Esophagus muscularis mucosa (tissue), 4 donors: ENCODE results near the gene NLRP14. TPM values are rescaled to one million over a fixed set of nuclear protein-coding genes. Genes with fewer than 3 reads are reported as not detected.

Source experiments
- DNase-seq: peaks from one replicate; pipeline ENCODE4 v3.0.0-alpha.2; 2017; ENCODE audit errors: extremely low spot score
- H3K27ac ChIP-seq, 4 donors: fragments of 200-600 bp; sonication (generic); replicated peaks in 1 of 4; 1 replicate in 3 of 4; 2 replicates in 1 of 4; pipeline ENCODE4 v1.5.1; 2016 to 2019; ENCODE audit warnings: mild to moderate bottlenecking in 1 of 4
- H3K27me3 ChIP-seq, 4 donors: fragments of 200-600 bp; sonication (generic); one replicate each; pipeline versions ENCODE4 v1.5.1 to v1.6.0; 2016 to 2019
- H3K36me3 ChIP-seq, 4 donors: fragments of 200-600 bp; sonication (generic); one replicate each; pipeline ENCODE4 v1.5.1; 2016 to 2019
- H3K4me1 ChIP-seq, 4 donors: fragments of 200-600 bp; sonication (generic); one replicate each; pipeline ENCODE4 v1.5.1; 2016 to 2019
- H3K4me3 ChIP-seq, 4 donors: fragments of 200-600 bp; sonication (generic); 1 replicate in 2 of 4; 2 replicates in 2 of 4; pipeline ENCODE4 v1.5.1; 2016 to 2019; ENCODE audit warnings: mild to moderate bottlenecking in 4 of 4, moderate library complexity in 1 of 4
- H3K9me3 ChIP-seq, 4 donors: fragments of 200-600 bp; sonication (generic); 1 replicate in 3 of 4; 2 replicates in 1 of 4; pipeline ENCODE4 v1.5.1; 2016 to 2019
- EP300 ChIP-seq: sonication (generic); formaldehyde crosslinking; IDR thresholded peaks from one replicate; pipeline ENCODE4 v1.6.1; 2017; ENCODE audit warnings: antibody characterized with exemption
- POLR2A ChIP-seq: fragments of 450-650 bp; IDR thresholded peaks from one replicate; pipeline ENCODE4 v1.6.1; 2017; ENCODE audit warnings: antibody characterized with exemption, moderate library complexity, mild to moderate bottlenecking, low read depth
- POLR2AphosphoS5 ChIP-seq, 2 donors: sonication (generic); formaldehyde crosslinking; IDR thresholded peaks; one replicate each; pipeline ENCODE4 v1.6.1; 2017; ENCODE audit warnings: antibody characterized with exemption in 2 of 2
- WGBS: methylation state at CpG from one replicate; pipeline ENCODE4 v1.1.5; 2018; 5-methylcytosine and 5-hydroxymethylcytosine counted together
- intact Hi-C: fragments of 100-400 bp; cut with DNase I; formaldehyde crosslinking; loops from one replicate; pipeline ENCODE4 v1.15.1; 2023
- total RNA-seq, 4 donors: library from RNA; depleted of rRNA; stranded (reverse); fragments of >200 nt; gene quantifications; one replicate each; pipeline versions ENCODE4 v1.1.0 to v1.2.1, GENCODE V29; 2016
- TF ChIP-seq, protein P1 (sequence below), 3 experiments: fragments of 200-600 bp in 2 of 3; fragments of 450-650 bp in 1 of 3; sonication (generic) in 2 of 3; IDR thresholded peaks; one replicate each; pipeline ENCODE4 v1.5.1; 2017 to 2019; ENCODE audit warnings: antibody characterized with exemption in 3 of 3, mild to moderate bottlenecking in 2 of 3, moderate library complexity in 1 of 3

NLRP14 gene
- total RNA-seq, 4 donors from 2014 or later = not detected

DNA sequence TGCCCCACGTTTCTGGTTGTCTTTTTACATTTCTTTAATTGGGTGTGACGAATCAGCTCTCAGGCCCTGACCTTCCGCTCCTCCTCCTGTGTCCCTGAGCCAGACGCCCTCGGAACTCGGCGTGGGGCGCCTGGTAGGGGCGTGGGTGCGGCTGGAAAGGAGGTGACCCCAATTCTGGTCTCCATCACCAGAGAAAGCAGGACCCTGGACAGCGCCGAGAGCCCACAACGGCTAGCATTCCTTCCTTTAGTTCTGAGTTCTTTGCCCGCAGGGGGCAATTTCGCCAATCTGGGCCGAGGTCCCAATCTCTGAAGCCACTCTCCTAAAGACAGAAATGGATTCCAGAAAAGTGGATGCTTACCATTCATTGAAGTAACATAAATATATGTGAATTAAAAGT lies 56.8 kb downstream of the NLRP14 start:
- 72% methylated on average over 15 of the region's 16 CpGs for WGBS

DNA sequence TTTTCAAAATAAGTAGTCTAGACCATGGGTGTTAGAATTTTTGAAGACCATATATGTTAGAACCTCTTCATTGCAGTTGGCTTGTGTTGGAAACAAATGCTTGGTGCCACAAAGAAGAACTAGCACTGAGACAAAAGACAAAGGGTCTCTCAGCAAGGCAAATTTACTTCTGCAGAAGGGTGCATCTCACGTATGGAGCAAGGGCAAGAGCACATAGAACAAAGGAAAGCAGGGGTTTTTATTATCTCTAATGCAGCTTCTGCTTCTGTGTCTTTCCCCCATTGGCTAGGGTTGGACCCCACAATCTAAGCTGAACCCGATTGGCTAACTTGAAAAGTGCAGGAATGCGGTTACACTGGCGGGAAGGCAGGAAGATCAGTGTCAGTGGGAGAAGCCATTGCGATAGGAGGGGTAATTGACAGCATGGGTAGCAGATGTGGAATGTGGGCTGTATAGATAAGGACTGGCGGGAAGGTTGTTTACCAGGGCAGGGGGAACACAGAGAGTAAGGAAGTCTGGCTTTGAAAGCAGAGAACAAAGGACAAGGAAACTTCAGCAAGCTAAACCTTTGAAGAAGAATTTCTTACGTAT lies 59.4 kb downstream of the NLRP14 start:
- H3K9me3 ChIP-seq = peaks cover 0 to 16% (median 3%) of the 10 kb centered on the region in 4 donors
- DNase-seq = no peak
- TF ChIP-seq POLR2A (no peak), POLR2AphosphoS5 (IDR thresholded peaks at IDR 0.05) (no peak), EP300 (no peak)
- TF ChIP-seq, protein P1, sequence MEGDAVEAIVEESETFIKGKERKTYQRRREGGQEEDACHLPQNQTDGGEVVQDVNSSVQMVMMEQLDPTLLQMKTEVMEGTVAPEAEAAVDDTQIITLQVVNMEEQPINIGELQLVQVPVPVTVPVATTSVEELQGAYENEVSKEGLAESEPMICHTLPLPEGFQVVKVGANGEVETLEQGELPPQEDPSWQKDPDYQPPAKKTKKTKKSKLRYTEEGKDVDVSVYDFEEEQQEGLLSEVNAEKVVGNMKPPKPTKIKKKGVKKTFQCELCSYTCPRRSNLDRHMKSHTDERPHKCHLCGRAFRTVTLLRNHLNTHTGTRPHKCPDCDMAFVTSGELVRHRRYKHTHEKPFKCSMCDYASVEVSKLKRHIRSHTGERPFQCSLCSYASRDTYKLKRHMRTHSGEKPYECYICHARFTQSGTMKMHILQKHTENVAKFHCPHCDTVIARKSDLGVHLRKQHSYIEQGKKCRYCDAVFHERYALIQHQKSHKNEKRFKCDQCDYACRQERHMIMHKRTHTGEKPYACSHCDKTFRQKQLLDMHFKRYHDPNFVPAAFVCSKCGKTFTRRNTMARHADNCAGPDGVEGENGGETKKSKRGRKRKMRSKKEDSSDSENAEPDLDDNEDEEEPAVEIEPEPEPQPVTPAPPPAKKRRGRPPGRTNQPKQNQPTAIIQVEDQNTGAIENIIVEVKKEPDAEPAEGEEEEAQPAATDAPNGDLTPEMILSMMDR (IDR thresholded peaks at IDR 0.05) = no peak
- H3K36me3 ChIP-seq = no peaks in the 10 kb centered on the region
- 82% methylated on average over 7 of the region's 7 CpGs for WGBS
- H3K27ac ChIP-seq = no peak overlapping the region
- no peak overlapping the region for H3K4me3 ChIP-seq
- H3K4me1 ChIP-seq = no peaks in the 10 kb centered on the region
- intact Hi-C loops = no loop called here
- H3K27me3 ChIP-seq = peaks cover 0 to 5% (median 0%) of the 10 kb centered on the region in 4 donors

More for the DNA sequence above, 56.8 kb downstream of the NLRP14 start:
- intact Hi-C loops = no loop called here
- Histone ChIP-seq H3K27ac (no peak overlapping the region), H3K4me1 (no peaks in the 10 kb centered on the region), H3K36me3 (no peaks in the 10 kb centered on the region), H3K9me3 (peaks cover 0 to 16% (median 3%) of the 10 kb centered on the region in 4 donors), H3K4me3 (no peak overlapping the region), H3K27me3 (peaks cover 0 to 5% (median 0%) of the 10 kb centered on the region in 4 donors)
- TF ChIP-seq, protein P1 (IDR thresholded peaks at IDR 0.05) = no peak
- no peak for TF ChIP-seq EP300
- no peak for TF ChIP-seq POLR2AphosphoS5 (IDR thresholded peaks at IDR 0.05)
- TF ChIP-seq POLR2A = no peak
- DNase-seq = no peak

DNA sequence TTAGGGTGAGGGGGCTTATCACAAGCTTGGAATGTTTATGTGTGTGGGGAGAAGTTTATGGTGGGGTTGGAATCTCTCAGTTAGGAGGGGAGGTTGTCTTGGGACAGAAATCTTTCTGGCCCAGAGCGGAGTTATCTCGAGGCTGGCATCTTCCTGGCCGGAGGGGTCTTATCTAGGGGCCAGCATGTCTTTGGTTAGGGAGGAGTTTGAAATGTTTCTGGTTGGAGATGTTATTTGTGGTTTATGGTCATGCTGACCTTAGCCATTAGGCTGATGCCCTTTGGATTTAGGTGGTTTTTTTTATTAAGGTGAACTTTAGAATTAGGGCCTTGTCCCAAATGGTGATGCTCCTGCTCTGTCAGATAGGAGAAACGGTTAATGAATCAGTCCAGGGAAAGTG lies 60.6 kb downstream of the NLRP14 start:
- Histone ChIP-seq H3K4me3 (no peak overlapping the region), H3K36me3 (no peaks in the 10 kb centered on the region), H3K27ac (no peak overlapping the region), H3K9me3 (peaks cover 0 to 16% (median 3%) of the 10 kb centered on the region in 4 donors), H3K27me3 (peaks cover 0 to 5% (median 0%) of the 10 kb centered on the region in 4 donors), H3K4me1 (no peaks in the 10 kb centered on the region)
- DNase-seq = no peak
- WGBS = 85% methylated on average over 4 of the region's 4 CpGs
- TF ChIP-seq POLR2AphosphoS5 (IDR thresholded peaks at IDR 0.05) (no peak), EP300 (no peak), POLR2A (no peak)
- TF ChIP-seq, protein P1 (IDR thresholded peaks at IDR 0.05) = no peak
- intact Hi-C loops = no loop called here

DNA sequence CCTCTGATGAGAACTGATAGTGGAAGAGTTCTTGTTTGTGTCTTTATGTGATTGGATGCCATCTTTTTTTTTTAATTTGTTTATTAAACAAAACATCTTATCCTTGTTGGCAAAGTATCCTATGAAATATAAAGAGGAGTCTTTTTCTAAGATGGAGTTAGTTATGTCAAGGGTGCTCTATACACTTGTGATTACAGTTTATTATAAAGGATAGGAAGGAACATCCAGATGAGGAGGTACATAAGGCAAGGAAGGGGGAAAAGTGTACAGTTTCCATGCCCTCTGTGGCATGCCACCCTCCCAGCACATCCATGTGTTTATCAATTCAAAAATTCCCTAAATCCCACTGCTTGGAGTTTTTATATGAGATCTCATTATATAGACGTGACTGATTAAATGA lies 61.2 kb downstream of the NLRP14 start:
- intact Hi-C loops = no loop called here
- peaks cover 0 to 5% (median 0%) of the 10 kb centered on the region in 4 donors for H3K27me3 ChIP-seq
- H3K4me3 ChIP-seq = no peak overlapping the region
- TF ChIP-seq EP300 = no peak
- no peak for TF ChIP-seq POLR2A
- no peak for TF ChIP-seq POLR2AphosphoS5 (IDR thresholded peaks at IDR 0.05)
- TF ChIP-seq, protein P1 (IDR thresholded peaks at IDR 0.05) = no peak
- H3K4me1 ChIP-seq = no peaks in the 10 kb centered on the region
- no peaks in the 10 kb centered on the region for H3K36me3 ChIP-seq
- H3K27ac ChIP-seq = no peak overlapping the region
- peaks cover 0 to 16% (median 3%) of the 10 kb centered on the region in 4 donors for H3K9me3 ChIP-seq
- no peak for DNase-seq
- WGBS = 87% methylated on average over 1 of the region's 1 CpG

DNA sequence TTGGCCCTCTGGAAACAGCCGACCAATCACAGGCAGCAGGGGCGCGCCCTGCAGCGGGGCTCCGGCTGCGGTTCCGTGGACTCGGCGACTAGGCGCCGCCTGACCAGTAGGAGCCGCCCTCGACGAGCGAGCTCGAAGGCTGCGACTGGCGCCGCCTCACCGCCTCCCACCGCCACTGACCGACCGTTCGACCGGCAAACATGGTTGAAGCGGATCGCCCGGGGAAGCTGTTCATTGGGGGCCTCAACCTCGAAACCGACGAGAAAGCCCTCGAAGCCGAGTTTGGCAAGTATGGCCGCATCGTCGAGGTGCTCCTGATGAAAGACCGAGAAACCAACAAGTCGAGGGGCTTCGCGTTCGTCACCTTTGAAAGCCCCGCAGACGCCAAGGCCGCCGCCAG lies 68.6 kb downstream of the NLRP14 start, which contains the start of gene RBMXL2:
Gene RBMXL2, plus strand, starts transcription at position 78 of the 400 bp plus-strand sequence. Its CDS starts 123 bp downstream, at position 201.
- intact Hi-C loops = no loop called here
- DNase-seq = no peak
- H3K9me3 ChIP-seq = peaks cover 0 to 3% (median 0%) of the 10 kb centered on the region in 4 donors
- peaks cover 0 to 12% (median 2%) of the 10 kb centered on the region in 4 donors for H3K27me3 ChIP-seq
- WGBS = 68% methylated on average over 25 of the region's 45 CpGs
- H3K4me1 ChIP-seq = no peaks in the 10 kb centered on the region
- no peaks in the 10 kb centered on the region for H3K36me3 ChIP-seq
- H3K4me3 ChIP-seq = no peak within 1 kb of the TSS
- TF ChIP-seq EP300 (no peak), POLR2AphosphoS5 (IDR thresholded peaks at IDR 0.05) (no peak), POLR2A (no peak)
- TF ChIP-seq, protein P1 (IDR thresholded peaks at IDR 0.05) = no peak
- H3K27ac ChIP-seq = no peak within 1 kb of the TSS
